GM15510 (cell line): ENCODE results near the gene PGA3.

ENCODE experiments used
- POLR2A ChIP-seq: IDR thresholded peaks from 3 replicates; pipeline ENCODE4 v1.6.1; 2011; ENCODE audit warnings: borderline replicate concordance; ENCODE audit not compliant: insufficient read length; ENCODE audit errors: extremely low read depth

PGA3 gene

GRCh38 chr11:61164606-61165424, 38.5 kb upstream of the PGA3 start:
- no peak for TF ChIP-seq POLR2A

- no peak for TF ChIP-seq POLR2A
Observed at GRCh38 chr11:61168042-61168688, 35.1 kb upstream of the PGA3 start.

GRCh38 chr11:61168800-61169199, 34.5 kb upstream of the PGA3 start:
- TF ChIP-seq POLR2A = no peak

- no peak for TF ChIP-seq POLR2A
Observed at GRCh38 chr11:61170566-61170965, 32.7 kb upstream of the PGA3 start.

- TF ChIP-seq POLR2A = no peak
Observed at GRCh38 chr11:61171907-61172306, 31.4 kb upstream of the PGA3 start.

- no peak for TF ChIP-seq POLR2A
Observed at GRCh38 chr11:61172356-61172755, 31.0 kb upstream of the PGA3 start.

- no peak for TF ChIP-seq POLR2A
Observed at GRCh38 chr11:61172888-61173287, 30.4 kb upstream of the PGA3 start.

GRCh38 chr11:61173456-61173855, 29.9 kb upstream of the PGA3 start:
- no peak for TF ChIP-seq POLR2A

GRCh38 chr11:61174273-61174672, 29.0 kb upstream of the PGA3 start:
- TF ChIP-seq POLR2A = no peak

GRCh38 chr11:61174949-61175348, 28.4 kb upstream of the PGA3 start:
- TF ChIP-seq POLR2A = no peak

GRCh38 chr11:61176446-61176845, 26.9 kb upstream of the PGA3 start:
- TF ChIP-seq POLR2A = no peak

GRCh38 chr11:61181489-61181888, 21.8 kb upstream of the PGA3 start:
- TF ChIP-seq POLR2A = no peak

GRCh38 chr11:61183645-61184044, 19.7 kb upstream of the PGA3 start:
- no peak for TF ChIP-seq POLR2A

GRCh38 chr11:61186504-61186903, 16.8 kb upstream of the PGA3 start:
- TF ChIP-seq POLR2A = no peak

- no peak for TF ChIP-seq POLR2A
Observed at GRCh38 chr11:61187505-61188130, 15.7 kb upstream of the PGA3 start.

GRCh38 chr11:61189933-61190332, 13.4 kb upstream of the PGA3 start:
- no peak for TF ChIP-seq POLR2A
